AG08396 (cell line): ENCODE measurements around the gene CEP83.

Experiments used
- DNase-seq: peaks from one replicate; pipeline ENCODE4 v3.0.0; 2012; ENCODE audit warnings: low spot score, mixed read lengths

The CEP83 gene

GRCh38 chr12:94266796-94267536 lies 192.7 kb downstream of the CEP83 start:
- DNase-seq: no peak

GRCh38 chr12:94265966-94266745 lies 193.5 kb downstream of the CEP83 start:
- DNase-seq: no peak

GRCh38 chr12:94265539-94265938 lies 194.1 kb downstream of the CEP83 start:
- no peak for DNase-seq

GRCh38 chr12:94264736-94265485 lies 194.8 kb downstream of the CEP83 start:
- DNase-seq: no peak

GRCh38 chr12:94263905-94264561 lies 195.6 kb downstream of the CEP83 start:
- no peak for DNase-seq

- no peak for DNase-seq
These were observed 196.5 kb downstream of the CEP83 start for GRCh38 chr12:94263011-94263811.

GRCh38 chr12:94262228-94263010 lies 197.2 kb downstream of the CEP83 start:
- DNase-seq: peak; percentile 87

GRCh38 chr12:94261786-94262185 lies 197.9 kb downstream of the CEP83 start:
- DNase-seq: no peak

- no peak for DNase-seq
These were observed 198.5 kb downstream of the CEP83 start for GRCh38 chr12:94261119-94261518.

GRCh38 chr12:94260717-94261116 lies 198.9 kb downstream of the CEP83 start:
- DNase-seq: no peak

GRCh38 chr12:94260017-94260416 lies 199.7 kb downstream of the CEP83 start:
- DNase-seq: no peak

- no peak for DNase-seq
These were observed 201.1 kb downstream of the CEP83 start for GRCh38 chr12:94258593-94258992.
